SW 1271 (cell line): ENCODE results near the gene DCTN5.
"Not testable (repeated sequence)": the region's sequence is repeated elsewhere in the genome, so short reads cannot be mapped to it uniquely, and the experiment has no call there.

Experiments used
- DNase-seq, 2 experiments: peaks; one replicate each; lab custom pipeline; 2025; lab: John Stamatoyannopoulos, UW

The DCTN5 gene

DNA sequence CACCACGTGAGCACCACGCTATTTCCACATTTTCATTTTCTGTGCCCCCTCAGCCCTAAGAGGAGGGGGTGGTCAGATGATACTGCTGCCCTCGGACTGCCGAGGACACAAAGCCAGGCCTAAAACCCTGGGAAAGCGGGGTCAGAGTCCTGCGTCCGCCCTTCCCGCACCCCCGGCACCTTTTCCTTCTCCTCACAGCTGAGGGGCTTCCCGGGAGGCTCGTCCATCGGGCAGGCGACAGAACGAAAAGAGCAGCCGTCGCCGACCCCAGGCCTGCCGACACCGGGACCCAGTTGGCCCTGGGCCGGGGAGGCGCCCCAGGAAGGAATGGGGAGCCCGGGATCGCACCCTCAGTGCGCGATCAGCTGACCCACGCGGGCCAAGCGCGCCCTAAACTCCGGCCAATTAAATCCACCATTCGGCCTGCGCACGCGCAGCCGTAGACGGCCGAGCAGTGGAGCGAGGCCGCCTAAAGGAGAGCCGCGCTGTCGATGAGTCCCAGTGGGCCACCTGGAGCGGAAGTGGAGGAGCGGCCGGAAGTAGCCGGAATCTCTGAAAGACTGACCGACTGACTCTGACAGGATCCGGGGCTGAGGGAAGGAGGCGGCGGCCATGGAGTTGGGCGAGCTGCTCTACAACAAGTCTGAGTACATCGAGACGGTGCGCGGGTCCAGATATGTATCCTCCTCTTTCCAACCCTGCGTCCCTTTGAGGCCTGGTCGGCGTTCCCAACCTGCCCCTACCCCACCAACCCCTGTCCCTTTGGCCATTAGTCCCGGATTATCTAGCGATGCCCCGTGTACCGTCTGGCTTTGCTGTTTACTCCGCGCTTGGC, at the start of gene DCTN5, which contains the start of gene PALB2:
TSS of gene DCTN5 (plus strand) at position 536 of the 835 bp plus-strand sequence. CDS start at position 613, 77 bp downstream.
TSS of gene PALB2 (minus strand) at position 380 of the 835 bp plus-strand sequence. CDS start at position 227, 153 bp downstream.
- DNase-seq, result peak; percentile 45 to 87

DNA sequence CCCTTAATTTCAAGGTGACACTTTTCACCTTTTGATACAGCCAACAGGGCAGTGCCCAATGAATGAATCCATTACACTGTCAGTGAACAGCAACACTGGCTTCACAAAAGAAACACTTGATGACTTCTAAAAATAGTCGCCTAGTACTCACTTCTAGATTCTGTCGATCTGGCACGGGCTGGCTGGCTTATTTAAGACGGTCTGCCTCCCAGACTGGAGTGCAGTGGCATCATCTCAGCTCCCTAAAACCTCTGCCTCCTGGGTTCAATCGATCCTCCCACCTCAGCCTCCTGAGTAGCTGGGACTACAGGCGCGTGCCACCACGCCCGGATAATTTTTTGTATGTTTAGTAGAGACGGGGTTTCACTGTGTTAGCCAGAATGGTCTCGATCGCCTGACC, 47.1 kb upstream of the DCTN5 start:
- DNase-seq, result no peak

- no peak for DNase-seq
Measured at GRCh38 chr16:23595246-23595950, 45.9 kb upstream of the DCTN5 start.

DNA sequence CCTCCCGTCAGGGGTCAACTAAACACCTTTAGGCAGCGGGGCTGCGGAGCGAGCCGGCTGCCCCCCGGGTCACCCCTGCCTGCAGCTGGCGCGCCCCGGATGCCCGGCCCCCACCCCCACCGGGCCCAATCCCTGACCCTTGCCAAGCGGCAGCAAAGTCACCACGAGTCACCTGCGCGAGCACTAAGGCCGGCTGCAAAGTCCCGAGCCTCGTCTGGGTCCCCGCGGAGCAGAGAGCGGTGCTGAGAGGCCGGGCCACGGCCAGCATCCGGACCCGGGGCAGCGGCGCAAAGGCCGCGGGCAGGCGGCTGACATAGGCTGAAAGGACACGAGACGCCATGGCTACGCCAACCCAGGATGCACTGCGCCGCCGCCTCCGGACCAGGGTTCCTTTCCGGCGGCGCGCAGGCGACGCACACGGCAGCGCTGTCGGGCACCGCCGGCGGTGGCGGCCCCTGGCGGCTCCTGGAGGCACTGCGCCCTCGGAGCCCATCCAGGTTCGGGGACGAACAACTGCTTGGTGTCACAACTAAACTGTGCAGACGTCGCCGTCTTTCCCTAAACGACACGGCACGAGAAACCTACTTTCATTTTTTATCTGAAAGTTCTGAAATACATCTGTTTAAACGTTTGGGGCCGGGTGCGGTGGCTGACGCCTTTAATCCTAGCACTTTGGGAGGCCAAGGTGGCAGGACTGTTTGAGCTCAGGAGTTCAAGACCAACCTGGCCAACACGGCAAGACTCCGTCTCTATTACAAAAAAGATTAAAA, 45.1 kb upstream of the DCTN5 start, which contains the start of gene NDUFAB1:
TSS of gene NDUFAB1 (minus strand) at position 366 of the 770 bp plus-strand sequence. CDS start at position 340, 26 bp downstream.
- DNase-seq, result peak in 1 of 2 experiments; percentile 64

GRCh38 chr16:23597003-23597756, 44.1 kb upstream of the DCTN5 start:
- peak in 1 of 2 experiments; percentile 17 for DNase-seq

GRCh38 chr16:23607726-23608125, 33.5 kb upstream of the DCTN5 start:
- DNase-seq, result no peak

DNA sequence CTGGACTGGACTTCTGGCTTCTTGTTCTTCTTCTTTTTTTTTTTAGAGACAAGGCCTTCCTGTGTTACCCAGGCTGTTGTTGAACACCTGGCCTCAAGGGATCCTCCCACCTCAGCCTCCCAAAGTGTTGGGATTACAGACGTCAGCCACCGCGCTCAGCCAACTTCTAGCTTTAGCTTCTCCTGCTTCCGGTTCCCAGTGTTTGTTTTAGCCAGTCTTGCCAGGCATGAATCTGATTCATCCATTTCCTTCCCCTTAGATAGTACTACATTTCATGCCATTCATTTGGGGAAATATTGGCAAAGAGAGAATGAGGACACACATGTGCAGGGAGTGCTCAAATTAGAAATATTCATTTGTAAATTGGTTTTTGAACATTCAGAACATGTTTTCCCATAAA, 33.1 kb upstream of the DCTN5 start:
- peak in 1 of 2 experiments; percentile 40 for DNase-seq

GRCh38 chr16:23609929-23610328, 31.3 kb upstream of the DCTN5 start:
- DNase-seq, result no peak

- not testable (repeated sequence) for DNase-seq
Measured at GRCh38 chr16:23610905-23611304, 30.4 kb upstream of the DCTN5 start.

- DNase-seq, result no peak
Measured at GRCh38 chr16:23611936-23612335, 29.3 kb upstream of the DCTN5 start.

DNA sequence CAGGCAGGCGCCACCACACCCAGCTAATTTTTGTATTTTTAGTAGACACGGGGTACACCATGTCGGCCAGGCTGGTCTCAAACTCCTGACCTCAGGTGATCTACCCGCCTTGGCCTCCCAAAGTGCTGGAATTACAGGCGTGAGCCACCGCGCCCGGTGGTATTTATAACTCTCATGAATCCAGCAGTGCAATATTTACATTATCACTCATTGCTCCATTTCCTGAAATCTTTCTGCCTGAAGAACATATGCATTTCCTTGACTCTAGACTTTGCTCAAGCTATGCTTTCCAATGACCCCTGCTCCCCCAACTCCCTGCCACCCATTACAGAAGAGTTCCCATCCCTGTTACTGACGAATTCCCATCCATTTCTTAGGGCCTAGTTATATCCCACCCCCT, 25.5 kb upstream of the DCTN5 start:
- no peak for DNase-seq

DNA sequence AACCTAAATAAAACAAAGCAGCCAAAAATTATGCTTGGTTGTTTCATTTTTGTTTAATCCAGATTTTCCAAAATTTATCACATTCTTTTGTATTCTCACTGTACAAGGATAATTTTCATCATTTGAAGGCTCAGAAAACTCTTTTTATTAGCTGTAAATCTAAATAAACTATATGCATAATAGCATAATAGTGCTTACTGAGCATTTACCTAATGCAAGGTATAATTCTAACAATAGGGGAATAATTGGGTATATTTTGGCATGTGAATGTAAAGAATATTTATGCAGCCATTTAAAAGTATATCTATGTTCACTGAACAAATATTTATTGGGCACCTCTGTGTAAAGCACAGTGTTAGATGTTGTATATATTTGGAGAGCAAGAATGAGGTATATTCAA, 17.2 kb upstream of the DCTN5 start:
- no peak for DNase-seq

DNA sequence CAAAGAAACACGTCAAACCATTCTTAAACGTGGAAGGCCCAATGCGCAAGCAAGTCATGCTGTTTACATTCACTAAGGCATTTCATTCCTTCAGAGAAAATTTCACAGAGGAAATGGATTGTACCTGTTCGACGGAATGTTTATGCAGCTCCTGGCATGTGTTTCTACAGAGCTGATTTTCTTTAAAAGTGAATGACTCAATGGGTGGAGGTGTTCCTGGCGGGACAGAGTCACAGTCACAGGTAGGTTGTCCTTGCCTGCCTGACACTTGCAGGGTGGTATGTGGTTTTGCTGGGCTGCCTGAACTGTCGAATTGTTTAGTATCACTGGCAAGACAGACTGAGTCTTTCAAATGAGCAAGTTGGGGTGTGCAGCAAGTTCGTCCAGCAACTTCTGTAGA, 11.8 kb upstream of the DCTN5 start:
- DNase-seq, result no peak

DNA sequence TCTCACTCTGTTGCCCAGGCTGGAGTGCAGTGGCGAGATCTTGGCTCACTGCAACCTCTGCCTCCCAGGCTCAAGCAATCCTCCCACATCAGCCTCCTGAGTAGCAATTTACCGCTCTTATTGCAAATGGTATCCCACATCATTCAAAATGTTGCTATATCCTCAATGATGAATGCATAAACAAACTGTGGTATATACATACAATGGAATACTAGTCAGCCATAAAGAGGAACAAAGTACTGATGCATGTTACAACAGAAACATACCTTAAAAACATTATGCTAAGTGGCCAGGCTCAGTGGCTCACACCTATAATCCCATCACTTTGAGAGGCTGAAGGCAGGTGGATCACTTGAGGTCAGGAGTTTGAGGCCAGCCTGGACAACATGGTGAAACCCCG, 9.4 kb upstream of the DCTN5 start:
- not testable (repeated sequence) for DNase-seq

GRCh38 chr16:23634461-23635036, 6.7 kb upstream of the DCTN5 start:
- no peak for DNase-seq

DNA sequence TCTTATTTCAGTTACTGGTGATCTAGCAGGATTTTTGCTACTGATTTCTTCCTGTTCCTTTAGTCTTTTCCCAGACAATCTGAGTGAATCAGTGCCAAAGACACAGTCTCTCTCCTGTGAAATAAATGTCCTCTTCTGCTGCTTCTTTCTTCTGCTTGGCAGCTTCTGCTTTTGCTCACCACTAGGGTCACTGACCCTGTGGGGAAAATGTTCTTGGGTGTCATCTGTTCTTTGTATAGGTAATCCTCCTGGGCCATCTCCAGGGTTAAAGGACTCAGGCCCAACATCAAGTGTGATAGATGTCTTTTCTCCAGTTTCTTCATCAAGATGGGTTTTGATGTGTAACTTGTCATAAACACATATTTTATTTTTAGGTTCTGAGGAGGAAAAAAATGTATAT, 5.3 kb upstream of the DCTN5 start:
- DNase-seq, result no peak

DNA sequence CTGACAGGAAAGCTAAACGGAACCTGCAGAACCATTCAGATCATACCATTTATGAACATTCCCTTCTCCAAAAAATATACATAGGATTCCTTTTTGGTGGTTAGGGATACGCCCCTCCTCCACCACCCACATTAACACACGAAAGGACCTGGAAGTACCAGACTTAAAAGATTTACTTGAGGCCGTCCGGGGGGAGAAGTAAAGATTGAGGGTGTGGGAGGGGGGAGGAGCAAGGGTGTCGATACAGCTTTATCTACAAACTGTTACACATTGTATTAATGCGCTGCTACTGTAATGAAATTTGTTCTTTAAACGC, 693 bp upstream of the DCTN5 start:
- no peak for DNase-seq

DNA sequence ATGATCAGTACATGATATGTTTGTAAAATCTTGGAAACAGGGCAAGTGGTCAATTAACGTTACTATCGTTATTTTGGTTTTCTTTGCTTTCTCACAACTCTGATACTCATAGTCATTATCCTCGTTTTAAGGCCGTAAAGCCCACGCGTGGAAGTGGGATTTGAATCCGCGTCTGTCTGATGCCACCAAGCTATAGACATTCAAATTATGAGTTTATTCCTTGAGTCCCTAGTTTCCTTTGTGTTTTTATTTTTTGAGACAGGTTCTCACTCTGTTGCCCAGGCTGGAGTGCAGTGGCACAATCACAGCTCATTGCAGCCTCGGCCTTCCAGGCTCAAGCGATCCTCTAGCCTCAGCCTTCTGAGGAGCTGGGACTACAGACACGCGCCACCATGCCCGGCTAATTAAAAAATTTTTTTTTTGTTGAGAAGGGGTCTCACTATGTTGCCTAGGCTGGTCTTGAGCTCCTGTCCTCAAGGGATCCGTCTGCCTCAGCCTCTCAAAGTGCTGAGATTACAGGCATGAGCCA, 1.0 kb downstream of the DCTN5 start:
- DNase-seq, result no peak

DNA sequence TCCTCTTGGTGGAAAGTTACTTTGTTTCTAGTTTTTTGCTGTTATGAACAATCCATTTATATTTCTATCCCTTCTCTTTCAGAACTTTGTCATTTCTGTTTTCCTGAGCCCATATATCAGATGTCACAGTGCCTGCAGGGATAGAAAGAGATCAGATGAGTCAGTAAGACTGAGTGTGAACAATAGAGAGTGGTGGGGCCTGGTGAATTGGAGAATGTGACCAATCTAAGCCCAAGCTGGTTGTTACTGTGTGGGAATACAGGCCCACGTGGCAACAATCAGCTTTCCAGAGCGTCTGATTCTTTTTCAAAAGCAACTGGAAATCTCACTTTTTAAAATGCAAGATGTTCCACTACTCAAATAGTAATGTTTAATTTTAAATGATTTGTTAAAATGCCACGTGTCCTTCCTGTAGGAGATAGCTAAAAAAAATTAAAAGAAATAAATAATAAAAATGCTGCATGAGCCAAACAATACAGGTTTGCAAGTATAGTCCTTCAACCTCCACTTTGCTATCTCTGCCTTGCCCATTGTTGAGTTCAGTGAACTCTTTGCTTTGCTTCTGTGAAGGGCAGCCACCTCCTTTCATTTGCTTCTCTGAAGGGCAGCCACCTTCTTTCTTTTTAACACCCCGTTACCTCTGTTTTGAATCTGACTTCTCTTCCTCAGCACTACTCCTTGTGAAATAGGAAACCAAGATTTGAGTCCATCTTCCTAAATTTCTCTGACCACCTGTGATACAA, 9.6 kb downstream of the DCTN5 start:
- DNase-seq, result no peak

DNA sequence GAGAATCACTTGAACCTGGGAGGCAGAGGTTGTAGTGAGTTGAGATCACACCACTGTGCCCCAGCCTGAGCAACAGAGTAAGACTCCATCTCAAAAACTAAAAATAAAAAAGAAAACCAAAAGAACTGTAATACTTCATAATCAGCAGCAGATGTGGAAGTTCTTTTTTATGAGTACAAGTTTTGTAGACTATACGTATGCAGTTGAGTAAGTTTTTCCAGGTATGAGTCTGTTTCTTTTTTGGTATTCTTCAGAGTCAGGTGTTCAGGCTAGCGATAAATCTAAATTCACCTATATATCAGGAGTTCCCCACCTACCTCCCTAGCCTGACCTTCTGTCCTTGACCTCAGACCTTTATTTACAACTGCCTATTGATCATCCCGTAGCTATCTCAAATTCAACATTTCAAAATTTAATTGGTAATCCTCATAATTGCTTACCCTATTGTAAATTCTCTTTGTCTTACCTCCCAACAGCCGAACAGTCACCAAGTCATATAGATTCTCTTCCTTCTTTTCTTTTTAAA, 10.7 kb downstream of the DCTN5 start:
- no peak for DNase-seq
